GM21717 (cell line): Measurements from ENCODE around the gene SERPINB6.
"Not testable (repeated sequence)": the region's sequence is repeated elsewhere in the genome, so short reads cannot be mapped to it uniquely, and the experiment has no call there.

ENCODE experiments used
- ATAC-seq: cut with Tn5 transposase; IDR thresholded peaks from one replicate; pipeline ENCODE4 v1.9.1; 2021; ENCODE audit warnings: mild to moderate bottlenecking, moderate library complexity; ENCODE audit not compliant: unreplicated experiment

Gene SERPINB6

DNA sequence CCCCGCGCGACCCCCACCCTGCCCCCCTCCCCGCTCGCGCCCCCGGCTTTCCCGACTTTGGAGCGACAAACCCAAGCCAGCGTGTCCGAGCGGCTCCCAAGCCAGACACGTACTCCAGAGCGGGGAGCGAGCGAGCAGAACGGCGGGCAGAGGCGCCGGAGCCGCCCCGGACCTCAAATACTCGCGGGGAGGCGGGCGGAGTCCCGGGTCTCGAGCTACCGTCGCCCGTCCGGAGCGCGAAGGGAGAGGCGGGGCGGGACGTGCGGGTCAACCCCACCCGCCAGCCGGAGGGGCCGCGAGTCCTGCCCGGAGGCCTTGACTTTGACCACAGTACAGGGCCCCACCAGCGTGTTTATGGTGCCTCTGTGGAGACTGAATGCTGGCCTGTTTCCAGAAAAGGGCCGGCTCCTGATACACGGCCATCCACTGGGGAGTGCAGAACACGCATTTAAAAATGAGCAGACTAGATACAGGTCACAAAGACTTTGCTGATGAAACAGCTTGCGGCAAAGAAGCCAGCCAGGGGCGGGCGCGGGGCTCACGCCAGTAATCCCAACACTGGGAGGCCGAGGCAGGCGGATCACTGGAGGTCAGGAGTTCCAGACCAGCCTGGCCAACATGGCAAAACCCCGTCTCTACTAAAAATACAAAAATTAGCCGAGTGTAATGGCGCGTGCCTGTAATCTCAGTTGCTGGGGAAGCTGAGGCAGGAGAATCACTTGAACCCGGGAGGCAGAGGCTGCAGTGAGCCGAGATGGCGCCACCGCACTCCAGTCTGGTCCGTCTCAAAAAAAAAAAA, at the start of gene SERPINB6:
Gene SERPINB6 (minus strand): TSS at position 148 of the 799 bp plus-strand sequence. CDS start 12,235 bp downstream, outside the sequence.
- ATAC-seq, result no peak

DNA sequence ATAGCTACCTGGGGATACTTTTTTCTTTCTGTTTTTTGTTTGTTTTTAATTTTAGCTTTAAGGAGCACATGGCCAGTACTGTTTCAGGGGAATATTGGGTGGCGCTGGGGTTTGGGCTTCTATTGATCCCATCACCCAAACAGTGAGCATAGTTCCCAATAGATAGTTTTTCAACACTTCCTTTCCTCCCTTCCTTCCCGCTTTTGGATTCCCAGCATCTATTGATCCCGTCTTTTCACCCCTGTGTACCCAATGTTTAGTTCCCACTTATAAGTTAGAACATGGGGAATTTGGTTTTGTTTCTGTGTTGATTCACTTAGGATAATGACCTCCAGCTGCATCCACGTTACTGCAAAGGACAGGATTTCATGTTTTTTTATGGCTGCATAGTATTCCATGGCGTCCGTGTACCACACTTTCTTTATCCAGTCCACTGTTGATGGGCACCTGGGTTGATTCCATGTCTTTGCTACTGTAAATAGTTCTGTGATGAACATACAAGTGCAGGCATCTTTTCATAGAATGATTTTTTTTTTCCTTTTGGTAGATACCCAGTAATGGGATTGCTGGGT, 48.5 kb upstream of the SERPINB6 start:
- no peak for ATAC-seq

DNA sequence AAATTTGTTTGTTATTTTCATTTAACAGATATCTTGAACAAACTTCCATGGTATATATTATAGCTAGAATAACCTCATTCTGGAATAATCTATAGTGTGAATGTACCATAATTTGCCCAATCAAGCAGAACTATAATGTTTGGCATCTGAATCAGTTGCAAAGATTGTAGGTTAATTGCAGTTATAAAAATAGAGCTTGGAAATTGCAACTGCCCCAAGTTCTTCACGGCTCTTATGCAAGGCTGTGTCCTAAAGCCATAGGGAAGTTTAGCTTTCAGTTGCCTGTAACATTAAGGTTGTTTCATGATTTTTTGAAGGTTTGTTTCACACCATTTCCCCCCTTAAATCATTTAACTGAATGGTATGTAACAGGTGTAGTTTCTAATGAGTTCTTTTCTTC, 47.7 kb upstream of the SERPINB6 start:
- ATAC-seq, result no peak

DNA sequence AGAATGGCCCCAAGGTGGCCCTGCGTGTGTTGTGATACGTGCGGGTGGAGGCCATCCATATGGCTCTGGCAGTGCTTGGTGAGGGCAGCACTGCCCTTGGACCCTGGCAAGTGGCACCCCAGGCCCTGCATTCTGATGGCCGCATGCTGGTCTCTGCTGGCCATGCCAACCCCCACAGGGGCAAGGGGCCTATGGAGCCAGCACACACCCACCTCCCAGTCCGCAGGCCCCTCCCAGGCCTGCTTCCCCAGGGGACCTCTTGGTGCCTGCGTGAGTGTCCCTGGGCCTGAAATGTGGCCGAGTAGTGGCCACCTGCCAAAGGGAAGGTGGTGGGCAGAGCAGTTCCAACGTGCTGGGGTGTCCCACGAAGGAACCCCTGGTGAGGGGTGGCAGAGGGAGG, 45.9 kb upstream of the SERPINB6 start:
- ATAC-seq, result no peak

DNA sequence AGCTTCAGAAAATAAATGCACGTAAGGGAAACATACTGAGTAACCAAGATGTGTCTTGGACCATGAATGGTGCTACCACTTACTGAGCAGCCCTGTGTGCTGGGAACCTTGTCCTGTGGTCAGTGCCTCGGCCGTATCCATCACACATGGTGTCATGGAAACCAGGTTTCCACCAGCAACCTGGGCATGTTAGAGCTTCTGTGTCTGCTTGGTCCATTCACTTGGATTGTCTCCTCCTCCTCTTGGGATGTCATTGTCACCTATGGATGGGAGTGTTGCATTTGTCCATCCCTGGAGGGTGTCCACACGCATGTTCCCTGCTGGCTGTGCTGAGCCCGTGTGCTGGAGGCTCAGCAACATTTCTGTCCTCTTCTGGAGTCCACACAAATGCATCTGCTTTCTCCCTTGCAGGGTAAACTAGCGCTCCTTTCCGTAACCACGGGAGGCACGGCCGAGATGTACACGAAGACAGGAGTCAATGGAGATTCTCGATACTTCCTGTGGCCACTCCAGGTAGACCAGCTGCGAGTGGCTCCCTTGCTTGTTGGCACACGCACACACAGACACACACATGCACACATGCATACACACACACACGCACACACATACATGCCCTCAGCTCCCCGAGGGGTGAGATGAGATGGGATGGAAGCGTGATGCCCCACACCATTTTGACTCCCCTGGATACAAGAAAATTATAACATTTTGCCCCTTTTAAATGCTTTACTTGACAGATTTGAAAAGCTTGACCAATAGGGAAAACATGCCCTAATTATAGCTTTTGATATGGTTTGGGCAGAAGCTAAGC, 45.3 kb upstream of the SERPINB6 start:
- no peak for ATAC-seq

DNA sequence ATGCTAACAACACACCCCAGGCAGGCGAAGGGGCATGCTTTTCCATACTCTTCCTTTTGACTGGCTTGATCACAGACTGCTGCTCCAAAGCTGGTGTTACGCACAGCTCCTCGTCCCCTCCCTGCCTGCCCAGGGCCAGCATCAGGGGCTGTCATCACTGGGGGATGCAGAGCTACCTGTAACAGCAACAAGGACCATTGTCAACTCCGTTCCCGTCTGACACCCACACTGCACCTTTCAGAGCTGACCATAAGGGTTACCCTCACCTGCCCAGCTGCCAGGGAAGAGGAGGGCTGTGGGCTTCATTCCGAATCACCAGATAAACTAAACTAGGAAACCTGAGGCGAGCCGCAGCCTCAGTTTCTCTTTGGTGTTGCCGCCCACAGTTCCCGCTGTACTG, 43.8 kb upstream of the SERPINB6 start:
- no peak for ATAC-seq

DNA sequence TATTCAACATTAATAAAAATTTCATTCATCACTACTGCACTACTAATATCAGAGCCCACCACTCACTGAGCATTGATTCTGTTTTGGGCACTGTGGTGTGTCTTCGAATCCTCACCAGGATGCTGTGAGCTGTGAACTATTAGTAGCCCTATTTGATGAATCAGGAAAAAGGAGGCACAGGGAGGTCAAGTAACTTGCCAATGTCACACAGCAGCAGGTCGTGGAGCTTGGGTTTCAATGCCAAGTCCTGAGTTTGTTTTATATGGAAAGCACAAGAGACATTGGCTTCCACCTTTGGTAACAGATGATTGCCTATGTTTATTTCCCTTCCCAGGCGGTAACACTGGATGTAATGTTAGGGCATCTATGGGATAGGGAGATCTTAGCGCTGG, 43.3 kb upstream of the SERPINB6 start:
- ATAC-seq, result no peak

DNA sequence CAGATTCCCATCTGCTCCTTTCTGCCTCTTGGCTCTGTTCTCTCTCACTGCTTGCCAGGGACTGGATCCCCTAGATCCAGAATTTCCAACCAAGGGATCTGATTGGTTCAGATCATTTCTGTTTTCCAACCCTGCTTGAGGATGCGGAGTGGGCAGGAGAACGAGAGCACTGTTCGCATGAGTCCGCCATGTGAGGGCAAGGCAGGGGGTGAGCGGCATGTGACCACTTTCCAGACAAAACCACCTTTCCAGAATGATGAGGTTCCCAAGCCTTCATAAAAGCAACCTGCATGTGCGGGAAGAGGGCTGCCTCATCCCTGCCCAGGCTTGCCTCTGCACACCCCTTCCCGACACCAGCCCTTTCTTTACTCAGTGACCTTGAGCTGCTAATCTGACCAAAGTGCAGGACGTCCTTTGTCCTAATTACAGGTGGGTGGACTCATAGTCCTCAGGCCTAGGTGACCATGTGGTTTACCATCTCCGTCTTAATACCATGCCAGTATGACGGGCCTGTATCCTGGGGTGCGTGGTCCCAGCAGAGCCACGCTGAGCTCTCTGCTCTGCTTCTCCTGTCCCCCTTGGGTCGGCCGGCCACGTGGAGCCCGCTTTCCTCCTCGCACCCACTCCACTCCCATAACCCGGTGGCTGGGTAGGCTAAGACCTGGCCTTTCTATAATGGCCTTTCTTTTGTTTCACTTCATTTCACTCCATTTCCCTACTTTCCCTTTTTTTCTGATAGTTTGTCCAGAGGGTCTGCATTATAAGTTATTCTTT, 42.7 kb upstream of the SERPINB6 start:
- ATAC-seq, result no peak

DNA sequence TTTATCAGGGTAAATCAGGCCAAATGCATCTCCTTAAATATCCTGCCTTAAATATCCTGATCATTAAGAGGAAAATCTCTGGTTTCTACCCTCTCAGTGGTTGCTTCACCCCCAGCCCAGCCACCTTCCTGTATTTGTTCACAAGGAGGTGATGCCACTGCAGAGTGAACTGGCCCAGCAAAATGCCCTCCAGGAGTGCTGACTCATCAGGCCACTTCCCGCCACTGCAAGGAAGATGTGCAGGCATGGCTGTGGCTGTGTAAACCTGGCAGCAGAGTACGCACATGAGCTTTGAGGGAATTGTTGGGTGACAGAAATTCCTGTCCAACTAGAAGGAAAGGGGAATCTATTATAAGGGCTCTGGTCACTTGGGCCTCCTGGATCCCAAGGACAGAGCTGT, 42.1 kb upstream of the SERPINB6 start:
- ATAC-seq, result no peak

DNA sequence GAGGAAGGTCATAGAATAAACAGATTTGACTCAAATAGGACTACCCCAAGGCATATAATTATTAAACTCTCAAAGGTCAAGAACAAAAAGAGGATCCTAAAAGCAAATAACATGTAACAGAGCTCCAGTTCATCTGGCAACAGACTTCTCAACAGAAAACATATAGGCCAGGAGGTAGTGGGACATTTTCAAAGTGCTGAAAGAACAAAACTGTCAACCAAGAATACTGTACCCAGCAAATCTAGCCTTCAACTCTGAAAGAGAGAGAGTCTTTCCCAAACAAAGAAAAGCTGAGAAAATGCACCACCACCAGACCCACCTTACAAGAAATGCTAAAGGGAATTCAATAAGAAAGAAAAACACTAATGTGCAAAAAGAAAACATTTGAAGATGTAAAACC, 40.2 kb upstream of the SERPINB6 start:
- ATAC-seq, result no peak

DNA sequence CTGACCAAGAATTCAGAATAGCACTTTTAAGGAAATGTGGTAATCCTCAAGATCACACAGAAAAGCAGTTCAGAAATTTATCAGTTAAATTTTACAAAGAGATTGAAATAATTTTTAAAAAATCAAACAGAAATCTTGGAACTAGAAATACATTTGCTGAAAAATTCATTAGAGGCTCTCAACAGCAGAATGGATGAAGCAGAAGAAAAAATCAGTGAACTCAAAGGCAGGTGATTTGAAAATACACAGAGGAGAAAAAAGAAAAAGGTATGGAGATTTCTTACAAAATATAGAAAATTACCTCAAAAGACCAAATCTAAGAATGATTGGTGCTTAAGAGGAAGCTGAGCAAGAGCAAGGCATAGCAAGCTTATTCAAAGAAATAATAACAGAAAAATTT, 39.8 kb upstream of the SERPINB6 start:
- ATAC-seq, result no peak

DNA sequence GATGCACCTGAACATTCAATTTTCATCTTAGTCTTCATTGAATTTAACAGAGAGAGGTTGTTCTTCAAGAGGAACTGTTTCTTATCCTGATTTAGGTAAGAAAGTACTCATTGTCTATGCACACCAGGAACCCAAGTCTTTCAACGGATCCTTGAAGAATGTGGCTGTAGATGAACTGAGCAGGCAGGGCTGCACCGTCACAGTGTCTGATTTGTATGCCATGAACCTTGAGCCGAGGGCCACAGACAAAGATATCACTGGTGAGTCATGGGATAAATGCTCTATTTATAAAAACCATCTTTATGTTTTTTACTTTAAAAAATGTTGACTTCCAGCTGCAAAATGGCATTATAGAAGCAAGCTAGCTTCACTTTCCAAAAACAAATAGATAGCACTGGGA, 38.6 kb upstream of the SERPINB6 start:
- ATAC-seq, result no peak

DNA sequence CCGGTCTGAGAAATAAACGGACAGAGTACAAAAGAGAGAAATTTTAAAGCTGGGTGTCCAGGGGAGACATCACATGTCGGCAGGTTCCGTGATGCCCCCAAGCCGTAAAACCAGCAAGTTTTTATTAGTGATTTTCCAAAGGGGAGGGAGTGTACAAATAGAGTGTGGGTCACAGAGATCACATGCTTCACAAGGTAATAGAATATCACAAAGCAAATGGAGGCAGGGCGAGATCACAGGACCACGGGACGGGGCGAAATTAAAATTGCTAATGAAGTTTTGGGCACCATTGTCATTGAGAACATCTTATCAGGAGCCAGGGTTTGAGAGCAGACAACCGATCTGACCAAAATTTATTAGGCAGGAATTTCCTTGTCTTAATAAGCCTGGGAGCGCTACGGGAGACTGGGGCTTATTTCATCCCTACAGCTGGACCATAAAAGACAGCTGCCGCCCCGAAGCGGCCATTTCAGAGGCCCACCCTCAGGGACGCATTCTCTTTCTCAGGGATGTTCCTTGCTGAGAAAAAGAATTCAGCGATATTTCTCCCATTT, 37.4 kb upstream of the SERPINB6 start:
- not testable (repeated sequence) for ATAC-seq

DNA sequence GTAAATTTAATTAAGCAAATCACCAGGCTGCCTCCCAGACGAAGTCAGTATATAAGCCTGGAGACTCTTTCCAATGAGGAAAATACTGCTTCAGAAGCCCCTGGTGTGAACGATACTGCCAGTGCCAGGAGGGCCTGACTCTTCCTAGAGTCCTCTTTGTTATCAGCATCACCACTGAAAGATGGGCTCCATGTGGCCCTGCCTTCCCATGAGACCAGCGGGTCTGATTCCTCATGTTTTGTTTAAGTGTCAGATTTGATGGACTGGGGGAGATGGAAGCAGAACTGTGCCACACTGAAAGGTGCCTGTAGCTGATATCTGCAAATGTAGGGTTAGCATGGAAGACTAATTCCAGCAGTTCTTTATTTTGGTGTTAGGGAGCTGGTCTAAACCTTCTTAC, 36.2 kb upstream of the SERPINB6 start:
- ATAC-seq, result no peak

DNA sequence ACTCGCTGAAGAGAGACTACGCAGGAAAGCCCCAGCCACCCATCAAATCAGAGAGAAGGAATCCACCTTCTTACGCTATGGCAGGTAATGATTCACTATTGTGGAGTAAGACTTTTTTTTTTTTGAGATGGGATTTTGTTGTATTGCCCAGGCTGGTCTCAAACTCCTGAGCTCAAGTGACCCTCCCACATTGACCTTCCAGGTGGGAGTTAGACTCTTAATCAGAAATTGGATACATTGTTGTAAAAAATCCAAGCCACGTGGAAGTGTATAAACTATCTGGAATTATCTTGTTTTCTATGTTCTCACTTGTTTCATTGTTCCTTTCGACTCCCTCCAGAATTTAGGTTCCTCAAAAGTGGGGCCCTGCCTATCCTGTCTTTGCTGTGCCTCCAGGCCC, 35.1 kb upstream of the SERPINB6 start:
- ATAC-seq, result no peak

DNA sequence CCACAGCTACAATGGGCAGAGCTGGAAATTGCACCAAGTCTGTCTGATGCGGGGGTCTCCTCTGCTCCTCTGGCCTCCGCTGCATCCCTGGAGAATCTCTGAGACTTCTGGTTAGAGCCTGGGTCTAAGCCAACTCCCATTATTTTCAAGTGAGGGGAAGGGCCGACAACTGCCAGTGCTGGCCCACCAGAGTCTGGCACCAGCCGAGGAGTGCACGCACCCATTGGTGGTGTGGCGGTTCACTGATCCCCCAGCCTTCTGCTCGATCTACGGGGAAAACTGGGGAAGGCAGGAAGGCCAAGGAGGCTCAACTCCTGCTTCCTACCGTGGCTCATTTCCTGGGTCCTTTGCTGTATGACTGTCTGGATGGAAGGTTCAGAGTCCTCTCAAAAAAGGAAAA, 34.5 kb upstream of the SERPINB6 start:
- ATAC-seq, result no peak

DNA sequence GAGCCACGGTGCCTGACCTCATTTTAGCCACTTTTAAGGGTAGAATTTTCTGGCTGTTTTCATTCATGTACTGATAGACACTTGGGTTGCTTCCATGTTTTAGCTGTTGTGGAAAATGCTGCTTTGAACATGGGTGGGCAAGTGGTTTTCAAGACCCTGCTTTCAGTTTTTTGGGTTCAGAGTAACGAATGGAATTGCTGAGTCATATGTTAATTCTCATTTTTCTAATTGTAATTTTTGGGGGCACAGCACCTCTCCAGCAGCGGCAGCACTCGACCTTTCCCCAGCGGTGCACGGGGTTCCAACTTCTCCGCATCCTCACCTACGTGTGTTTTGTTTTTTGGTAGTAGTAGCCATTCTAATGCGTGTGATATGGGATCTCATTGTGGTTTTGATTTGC, 33.7 kb upstream of the SERPINB6 start:
- ATAC-seq, result no peak

DNA sequence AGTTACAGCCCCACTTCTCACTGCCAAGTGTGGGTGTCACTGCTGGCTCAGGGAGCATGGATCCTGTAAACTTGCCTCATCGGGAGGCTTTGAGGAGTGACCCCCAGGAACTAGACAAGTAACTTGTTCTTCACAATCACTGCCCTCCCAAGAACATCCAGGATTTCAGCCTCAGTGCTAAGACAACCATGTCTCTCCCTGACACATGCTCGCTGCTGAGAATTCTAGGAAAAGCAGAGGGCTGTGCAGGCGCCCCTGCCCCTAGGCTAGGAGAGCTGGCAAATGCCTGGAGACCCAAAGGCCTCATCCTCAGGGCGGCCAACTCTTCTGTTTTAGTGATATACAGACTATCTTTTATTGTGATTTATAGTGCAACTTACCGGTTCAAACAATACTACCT, 31.9 kb upstream of the SERPINB6 start:
- not testable (repeated sequence) for ATAC-seq

DNA sequence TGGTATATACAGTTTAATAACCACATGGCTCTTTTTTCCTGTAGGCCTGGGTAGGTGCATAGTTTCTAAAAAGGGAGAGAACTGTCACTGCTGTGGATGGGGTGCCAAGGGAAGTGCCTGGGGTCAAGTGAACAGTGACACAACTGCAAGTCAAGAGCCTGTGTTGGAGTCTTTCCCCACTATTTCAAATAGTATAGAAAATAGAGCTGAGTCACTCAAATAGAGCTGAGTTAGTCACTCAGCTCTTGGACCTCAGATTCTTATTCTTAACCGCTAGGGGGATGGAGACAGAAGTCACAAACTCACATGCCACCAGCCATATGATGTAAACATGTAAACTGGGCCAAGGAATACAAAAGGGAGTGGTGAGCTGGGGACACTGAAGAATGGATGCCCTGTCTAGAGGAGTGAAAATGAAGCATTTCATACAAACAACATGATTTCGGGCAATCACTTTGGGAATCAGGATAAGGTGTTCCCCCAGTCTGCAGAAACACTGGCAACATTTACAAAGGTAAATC, 30.5 kb upstream of the SERPINB6 start:
- ATAC-seq, result no peak

DNA sequence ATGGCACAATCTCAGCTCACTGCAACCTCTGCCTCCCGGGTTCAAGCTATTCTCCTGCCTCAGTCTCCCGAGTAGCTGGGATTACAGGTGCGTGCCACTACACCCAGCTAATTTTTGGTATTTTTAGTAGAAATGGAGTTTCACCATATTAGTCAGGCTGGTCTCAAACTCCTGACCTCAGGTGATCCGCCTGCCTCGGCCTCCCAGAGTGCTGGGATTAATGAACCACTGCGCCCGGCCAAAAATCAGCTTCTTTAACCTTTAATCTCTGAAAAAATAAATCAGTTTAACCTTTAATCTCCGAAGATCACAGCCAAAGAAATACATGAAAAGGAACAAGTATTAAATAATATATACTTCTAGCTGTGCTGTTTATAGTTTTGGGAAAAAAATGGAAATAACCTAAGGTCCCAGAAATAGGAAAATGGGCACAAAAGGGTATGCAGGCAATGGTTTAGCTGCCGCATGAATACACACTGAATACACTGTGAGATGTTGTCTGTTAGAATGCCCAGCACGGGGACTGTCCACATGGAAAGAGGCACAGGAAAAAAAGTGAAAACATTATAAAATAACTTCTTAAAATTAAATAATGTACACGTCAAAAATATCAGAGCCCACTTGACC, 29.9 kb upstream of the SERPINB6 start:
- ATAC-seq, result no peak
